ENCODE measurements around the gene TOR2A. TPM values are rescaled to one million over a fixed set of nuclear protein-coding genes. Genes with fewer than 3 reads are reported as not detected.
A peak's percentile ranks its signal among the peaks of the same experiment; 100 is the strongest.

Gene TOR2A
- total RNA-seq, 1 experiment from 2014 or later, result 14.4 TPM

GRCh38 chr9:127735530-127736185 lies 564 bp upstream of the TOR2A start (continued):
- no peak for TF ChIP-seq ZNF232 (CRISPR knock-in tag; IDR thresholded peaks at IDR 0.05)
- no peak for TF ChIP-seq RORB (CRISPR knock-in tag; IDR thresholded peaks at IDR 0.05)

- H3K4me3 Mint-ChIP-seq, result peak overlapping the region; percentile 65
- CTCF ChIA-PET, result interaction anchor here (0.6 to 4.5 kb wide), 123 partner anchors 9 to 887 kb away, joined by 3 to 80 read pairs (median 6); partner anchors contain the start of genes AK1, CDK9, CFAP157 and ENG
- H3K36me3 Mint-ChIP-seq, result no peaks in the 10 kb centered on the region
- no peak overlapping the region for H3K27ac Mint-ChIP-seq
- TF ChIP-seq USF2 (CRISPR knock-in tag; IDR thresholded peaks at IDR 0.05) (no peak), CTCF (IDR thresholded peaks at IDR 0.05) (peak; percentile 98; the same call in 1 of the 2 replicates)
- DNase-seq (ENCODE audit: low spot score), result peak; percentile 35
- H3K9me3 Mint-ChIP-seq, result no peaks in the 10 kb centered on the region
- POLR2A ChIA-PET, result interaction anchor here (0.6 to 1.5 kb wide), 7 partner anchors 28 to 1781 kb away, joined by 3 to 9 read pairs (median 4); partner anchors contain the start of genes CFAP157 and SLC2A8
- peaks cover 7% of the 10 kb centered on the region for H3K27me3 Mint-ChIP-seq (ENCODE audit: low read depth)
- H3K4me1 Mint-ChIP-seq, result peaks cover 11% of the 10 kb centered on the region
- ATAC-seq, result peak; percentile 3
These were observed 797 bp downstream of the TOR2A start for GRCh38 chr9:127734247-127734746.

- ATAC-seq (no peak), DNase-seq (ENCODE audit: low spot score) (no peak)
- Mint-ChIP-seq H3K27ac (no peak overlapping the region; the same call in 1 of the 2 replicates), H3K36me3 (no peaks in the 10 kb centered on the region), H3K4me3 (no peak overlapping the region), H3K4me1 (peaks cover 11% of the 10 kb centered on the region), H3K27me3 (ENCODE audit: low read depth) (peaks cover 7% of the 10 kb centered on the region), H3K9me3 (no peaks in the 10 kb centered on the region)
- CTCF ChIA-PET, result interaction anchor here (1.5 to 4.5 kb wide), 18 partner anchors 9 to 193 kb away, joined by 4 to 80 read pairs (median 13); partner anchors contain the start of genes ENG, FPGS, PTRH1 and TTC16
- POLR2A ChIA-PET, result no interaction called here
- TF ChIP-seq ZNF219 (CRISPR knock-in tag; IDR thresholded peaks at IDR 0.05; ENCODE audit: borderline replicate concordance), result no peak
- TF ChIP-seq ATF2 (CRISPR knock-in tag; IDR thresholded peaks at IDR 0.05; ENCODE audit: borderline replicate concordance, low read depth), result no peak
- no peak for TF ChIP-seq STAT6 (CRISPR knock-in tag; conservative IDR thresholded peaks at IDR 0.05; ENCODE audit: low read depth)
- no peak for TF ChIP-seq TEAD1 (CRISPR knock-in tag; IDR thresholded peaks at IDR 0.05)
- no peak for TF ChIP-seq ZMAT4 (CRISPR knock-in tag; IDR thresholded peaks at IDR 0.05)
- TF ChIP-seq PRRX2 (CRISPR knock-in tag; IDR thresholded peaks at IDR 0.05), result no peak
- TF ChIP-seq ZBTB43 (CRISPR knock-in tag; IDR thresholded peaks at IDR 0.05), result no peak
- no peak for TF ChIP-seq NFATC4 (CRISPR knock-in tag; IDR thresholded peaks at IDR 0.05)
- no peak for TF ChIP-seq ERG (CRISPR knock-in tag; IDR thresholded peaks at IDR 0.05)
- no peak for TF ChIP-seq ZNF121 (CRISPR knock-in tag; IDR thresholded peaks at IDR 0.05)
- no peak for TF ChIP-seq SMAD4 (CRISPR knock-in tag; IDR thresholded peaks at IDR 0.05)
- TF ChIP-seq HMGXB4 (CRISPR knock-in tag; IDR thresholded peaks at IDR 0.05), result no peak
- no peak for TF ChIP-seq NR2C2 (CRISPR knock-in tag; IDR thresholded peaks at IDR 0.05)
- TF ChIP-seq FOXJ3 (CRISPR knock-in tag; IDR thresholded peaks at IDR 0.05; ENCODE audit: borderline replicate concordance), result no peak
These were observed 1.5 kb downstream of the TOR2A start for GRCh38 chr9:127733614-127734013.
